OCI-M1 (cell line): ENCODE results near the gene PRPH.

Source experiments
- DNase-seq: peaks from one replicate; lab custom pipeline; 2025; lab: John Stamatoyannopoulos, UW

Gene PRPH

GRCh38 chr12:49346659-49347310 is 51.8 kb downstream of the PRPH start, which contains the start of gene DNAJC22:
DNAJC22 (plus strand) TSS chr12:49346888; CDS start chr12:49348873, 1,985 bp downstream.
- DNase-seq = peak; percentile 54

- DNase-seq = peak; percentile 74
Observed at GRCh38 chr12:49347311-49348193, 52.6 kb downstream of the PRPH start.
